Measurements from ENCODE around the gene SDHA.

DNA sequence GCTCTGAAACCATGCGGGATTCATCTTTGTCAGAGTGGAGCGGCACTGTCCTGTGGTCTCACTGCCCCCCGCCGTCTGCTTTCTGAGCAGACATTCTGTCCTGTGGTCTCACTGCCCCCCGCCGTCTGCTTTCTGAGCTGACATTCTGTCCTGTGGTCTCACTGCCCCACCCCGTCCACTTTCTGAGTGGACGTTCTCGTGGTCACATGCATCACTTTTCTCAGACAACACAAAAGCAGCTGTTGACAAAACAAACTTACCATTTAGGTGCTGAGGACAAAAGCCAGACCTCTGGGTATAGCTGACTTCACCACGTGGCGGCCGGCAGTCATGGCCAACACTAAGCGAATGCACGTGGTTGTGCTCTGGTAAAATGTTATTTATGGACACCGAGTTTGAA, 24.0 kb upstream of the SDHA start:
- TF ChIP-seq POLR2AphosphoS5 (IDR thresholded peaks at IDR 0.05; ENCODE audit: low read depth, low read length) (no peak), SIN3A (IDR thresholded peaks at IDR 0.05; ENCODE audit: borderline replicate concordance, insufficient read depth, low read depth, low read length) (no peak)
- TF ChIP-seq, protein P1, sequence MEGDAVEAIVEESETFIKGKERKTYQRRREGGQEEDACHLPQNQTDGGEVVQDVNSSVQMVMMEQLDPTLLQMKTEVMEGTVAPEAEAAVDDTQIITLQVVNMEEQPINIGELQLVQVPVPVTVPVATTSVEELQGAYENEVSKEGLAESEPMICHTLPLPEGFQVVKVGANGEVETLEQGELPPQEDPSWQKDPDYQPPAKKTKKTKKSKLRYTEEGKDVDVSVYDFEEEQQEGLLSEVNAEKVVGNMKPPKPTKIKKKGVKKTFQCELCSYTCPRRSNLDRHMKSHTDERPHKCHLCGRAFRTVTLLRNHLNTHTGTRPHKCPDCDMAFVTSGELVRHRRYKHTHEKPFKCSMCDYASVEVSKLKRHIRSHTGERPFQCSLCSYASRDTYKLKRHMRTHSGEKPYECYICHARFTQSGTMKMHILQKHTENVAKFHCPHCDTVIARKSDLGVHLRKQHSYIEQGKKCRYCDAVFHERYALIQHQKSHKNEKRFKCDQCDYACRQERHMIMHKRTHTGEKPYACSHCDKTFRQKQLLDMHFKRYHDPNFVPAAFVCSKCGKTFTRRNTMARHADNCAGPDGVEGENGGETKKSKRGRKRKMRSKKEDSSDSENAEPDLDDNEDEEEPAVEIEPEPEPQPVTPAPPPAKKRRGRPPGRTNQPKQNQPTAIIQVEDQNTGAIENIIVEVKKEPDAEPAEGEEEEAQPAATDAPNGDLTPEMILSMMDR (IDR thresholded peaks at IDR 0.05): no peak
- TF ChIP-seq, protein P2, sequence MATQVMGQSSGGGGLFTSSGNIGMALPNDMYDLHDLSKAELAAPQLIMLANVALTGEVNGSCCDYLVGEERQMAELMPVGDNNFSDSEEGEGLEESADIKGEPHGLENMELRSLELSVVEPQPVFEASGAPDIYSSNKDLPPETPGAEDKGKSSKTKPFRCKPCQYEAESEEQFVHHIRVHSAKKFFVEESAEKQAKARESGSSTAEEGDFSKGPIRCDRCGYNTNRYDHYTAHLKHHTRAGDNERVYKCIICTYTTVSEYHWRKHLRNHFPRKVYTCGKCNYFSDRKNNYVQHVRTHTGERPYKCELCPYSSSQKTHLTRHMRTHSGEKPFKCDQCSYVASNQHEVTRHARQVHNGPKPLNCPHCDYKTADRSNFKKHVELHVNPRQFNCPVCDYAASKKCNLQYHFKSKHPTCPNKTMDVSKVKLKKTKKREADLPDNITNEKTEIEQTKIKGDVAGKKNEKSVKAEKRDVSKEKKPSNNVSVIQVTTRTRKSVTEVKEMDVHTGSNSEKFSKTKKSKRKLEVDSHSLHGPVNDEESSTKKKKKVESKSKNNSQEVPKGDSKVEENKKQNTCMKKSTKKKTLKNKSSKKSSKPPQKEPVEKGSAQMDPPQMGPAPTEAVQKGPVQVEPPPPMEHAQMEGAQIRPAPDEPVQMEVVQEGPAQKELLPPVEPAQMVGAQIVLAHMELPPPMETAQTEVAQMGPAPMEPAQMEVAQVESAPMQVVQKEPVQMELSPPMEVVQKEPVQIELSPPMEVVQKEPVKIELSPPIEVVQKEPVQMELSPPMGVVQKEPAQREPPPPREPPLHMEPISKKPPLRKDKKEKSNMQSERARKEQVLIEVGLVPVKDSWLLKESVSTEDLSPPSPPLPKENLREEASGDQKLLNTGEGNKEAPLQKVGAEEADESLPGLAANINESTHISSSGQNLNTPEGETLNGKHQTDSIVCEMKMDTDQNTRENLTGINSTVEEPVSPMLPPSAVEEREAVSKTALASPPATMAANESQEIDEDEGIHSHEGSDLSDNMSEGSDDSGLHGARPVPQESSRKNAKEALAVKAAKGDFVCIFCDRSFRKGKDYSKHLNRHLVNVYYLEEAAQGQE (IDR thresholded peaks at IDR 0.05; ENCODE audit: insufficient read depth in 1 of 2, low read depth in 2 of 2, low read length in 1 of 2): no peak

Data from Panc1 (cell line).